ENCODE data around the gene NBPF6.
"Not testable (repeated sequence)": the region's sequence is repeated elsewhere in the genome, so short reads cannot be mapped to it uniquely, and the experiment has no call there.

The NBPF6 gene

GRCh38 chr1:108502624-108503023, 52.5 kb downstream of the NBPF6 start:
- peak; percentile 68 for DNase-seq

DNA sequence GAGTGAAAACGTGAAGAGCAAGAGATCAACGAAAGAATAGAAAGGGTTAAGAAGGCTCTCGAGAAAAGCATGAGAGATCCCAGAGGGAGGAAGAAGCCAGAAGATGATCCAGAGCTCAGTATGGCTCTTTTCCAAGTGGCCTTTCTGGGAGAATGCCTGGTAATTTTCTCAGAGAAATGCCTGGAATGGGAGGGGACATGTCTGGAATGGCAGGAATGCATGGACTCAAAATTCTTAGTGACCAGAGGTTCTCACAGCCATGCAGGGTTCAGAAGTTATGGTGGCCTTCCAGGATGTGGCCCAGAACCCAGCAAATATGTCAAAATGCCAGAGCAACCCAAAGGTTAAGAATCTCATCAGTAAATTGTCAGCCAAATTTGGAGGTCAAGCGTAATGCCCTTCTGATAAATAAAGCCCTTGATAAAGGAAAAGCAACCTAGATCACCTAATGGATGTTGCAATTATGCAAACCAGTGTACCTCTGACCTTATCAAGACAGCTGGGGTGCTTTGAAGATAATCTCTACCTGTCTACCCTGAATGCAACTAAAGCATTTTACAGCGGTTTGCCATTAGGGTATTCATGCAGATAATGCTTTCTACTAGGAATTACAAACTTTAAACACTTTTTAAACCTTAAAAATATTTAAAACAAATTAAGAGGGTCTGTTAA, 53.1 kb downstream of the NBPF6 start:
- DNase-seq, result peak; percentile 95

DNA sequence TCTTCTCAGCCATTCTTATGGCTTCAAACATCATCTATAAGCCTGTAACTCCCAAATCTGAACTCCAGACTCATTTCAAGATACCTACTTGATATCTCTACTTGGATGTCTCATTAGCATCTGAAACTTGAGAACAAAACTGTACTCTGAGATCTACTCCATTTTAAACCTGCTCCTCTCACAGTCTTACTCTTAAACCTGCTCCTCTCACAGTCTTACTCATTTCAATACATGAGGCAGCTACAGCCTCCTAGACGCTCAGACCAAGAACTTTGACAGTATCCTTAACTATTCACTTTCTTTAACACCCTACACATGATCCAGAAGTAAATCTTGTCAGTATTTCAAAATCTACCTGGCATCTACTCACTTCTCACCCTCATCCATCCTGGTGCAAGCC, 54.3 kb downstream of the NBPF6 start:
- DNase-seq, result no peak

DNA sequence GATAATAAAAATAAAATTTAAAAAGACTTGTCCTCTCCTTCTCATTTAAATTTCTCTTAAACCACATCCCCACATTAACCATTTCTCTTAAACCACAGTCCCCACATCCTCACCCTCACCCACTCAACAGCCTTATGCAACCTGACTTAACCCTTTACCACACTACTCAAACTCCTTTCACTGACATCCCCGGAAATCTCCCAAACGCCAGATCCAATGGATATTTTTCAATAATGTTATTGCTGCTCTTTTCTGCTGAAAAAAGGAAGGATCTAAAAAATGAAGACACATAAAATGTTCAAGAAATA, 55.6 kb downstream of the NBPF6 start:
- DNase-seq, result no peak

GRCh38 chr1:108511764-108512163, 61.6 kb downstream of the NBPF6 start:
- DNase-seq, result no peak

DNA sequence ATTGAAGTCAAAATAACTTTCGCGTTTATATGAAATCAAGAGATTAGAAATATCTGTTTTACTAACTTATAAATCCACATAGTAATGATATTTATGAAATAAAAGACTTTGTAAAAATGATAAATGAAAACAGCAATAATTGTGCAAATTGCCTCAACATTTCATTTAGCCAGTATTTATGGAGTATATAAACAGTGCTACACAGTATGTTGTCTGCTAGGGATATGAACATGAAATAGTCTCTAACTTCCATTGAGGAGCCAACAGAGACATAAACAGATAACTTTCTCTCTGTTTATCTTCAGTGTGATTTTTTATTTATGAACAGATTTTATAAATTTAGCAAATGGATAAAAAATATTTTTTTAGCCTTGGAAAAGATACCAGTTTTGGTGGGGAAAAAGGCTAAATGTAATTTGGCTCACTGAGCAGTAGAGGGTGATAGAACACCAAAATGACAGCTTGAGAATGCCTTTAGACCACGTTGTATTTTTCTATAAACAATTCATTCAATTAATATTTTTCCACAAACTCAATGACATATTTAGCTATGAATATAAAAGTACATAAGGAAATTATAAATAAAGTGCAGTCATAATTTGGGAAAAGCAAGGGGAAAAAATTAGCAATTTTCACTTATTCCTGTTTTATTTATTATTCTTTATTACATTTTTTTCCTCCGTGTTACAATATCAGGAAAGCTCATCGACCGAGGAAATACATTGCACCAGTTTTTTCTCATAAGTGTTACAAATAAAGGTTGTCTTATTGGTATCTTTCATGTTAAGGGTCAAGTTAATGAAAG, 62.3 kb downstream of the NBPF6 start:
- DNase-seq, result peak; percentile 43

DNA sequence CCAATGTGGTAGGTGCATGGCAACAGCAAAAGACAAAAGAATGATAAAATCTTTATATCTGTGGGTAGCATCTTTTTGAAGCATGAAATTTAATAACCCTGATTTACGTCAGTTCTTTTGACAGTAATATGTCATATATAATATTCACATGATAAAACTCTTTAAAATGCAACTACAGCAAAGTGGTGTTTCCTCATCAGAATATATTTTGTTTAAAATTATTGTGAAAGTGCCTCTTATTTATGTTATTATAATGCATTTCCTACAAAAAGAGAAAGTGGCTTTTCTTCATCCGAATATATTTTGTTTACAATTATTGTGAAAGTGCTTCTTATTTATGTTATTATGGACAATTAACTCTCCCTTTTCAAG, 62.9 kb downstream of the NBPF6 start:
- no peak for DNase-seq

- DNase-seq, result not testable (repeated sequence)
Observed at GRCh38 chr1:108513914-108514313, 63.8 kb downstream of the NBPF6 start.

DNA sequence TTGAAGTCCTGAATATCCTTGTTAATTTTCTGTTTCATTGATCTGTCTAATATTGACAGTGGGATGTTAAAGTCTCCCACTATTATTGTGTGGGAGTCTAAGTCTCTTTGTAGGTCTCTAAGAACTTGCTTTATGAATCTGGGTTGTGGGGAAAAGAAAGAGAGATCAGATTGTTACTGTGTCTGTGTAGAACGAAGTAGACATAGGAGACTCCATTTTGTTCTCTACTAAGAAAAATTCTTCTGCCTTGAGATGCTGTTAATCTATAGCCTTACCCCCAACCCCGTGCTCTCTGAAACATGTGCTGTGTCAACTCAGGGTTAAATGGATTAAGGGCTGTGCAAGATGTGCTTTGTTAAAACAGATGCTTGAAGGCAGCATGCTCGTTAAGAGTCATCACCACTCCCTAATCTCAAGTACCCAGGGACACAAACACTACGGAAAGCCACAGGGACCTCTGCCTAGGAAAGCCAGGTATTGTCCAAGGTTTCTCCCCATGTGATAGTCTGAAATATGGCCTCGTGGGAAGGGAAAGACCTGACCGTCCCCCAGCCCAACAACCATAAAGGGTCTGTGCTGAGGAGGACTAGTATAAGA, 67.3 kb downstream of the NBPF6 start:
- not testable (repeated sequence) for DNase-seq

Measured in fibroblast of skin of back (primary cell).